Activated naive CD8-positive, alpha-beta T cell treated with anti-CD3 and anti-CD28 coated beads, Interleukin-2, amount 50 U/mL, for 24 hours (primary cell): ENCODE results near the gene SIN3A.
A peak's percentile ranks its signal among the peaks of the same experiment; 100 is the strongest.
"Not testable (repeated sequence)": the region's sequence is repeated elsewhere in the genome, so short reads cannot be mapped to it uniquely, and the experiment has no call there.

Experiments
- ATAC-seq: fragments of 150-1000 bp; cut with Tn5 transposase; one replicate; pipeline ENCODE4 v1.10.0; 2021
- DNase-seq: peaks from one replicate; pipeline ENCODE4 v3.0.0; 2021
- H3K27ac Mint-ChIP-seq: one replicate; pipeline ENCODE4 v1.8.0; 2021; ENCODE audit warnings: mild to moderate bottlenecking, mixed read lengths
- H3K27me3 Mint-ChIP-seq: one replicate; pipeline ENCODE4 v1.8.0; 2021; ENCODE audit warnings: mixed read lengths
- H3K36me3 Mint-ChIP-seq: one replicate; pipeline ENCODE4 v1.8.0; 2021; ENCODE audit warnings: low read depth, mixed read lengths
- H3K4me1 Mint-ChIP-seq: one replicate; pipeline ENCODE4 v1.8.0; 2021; ENCODE audit warnings: mixed read lengths
- H3K4me3 Mint-ChIP-seq: one replicate; pipeline ENCODE4 v1.8.0; 2021; ENCODE audit warnings: mild to moderate bottlenecking, moderate library complexity, mixed read lengths
- H3K9me3 Mint-ChIP-seq: one replicate; pipeline ENCODE4 v1.8.0; 2021; ENCODE audit warnings: mixed read lengths

SIN3A gene

DNA sequence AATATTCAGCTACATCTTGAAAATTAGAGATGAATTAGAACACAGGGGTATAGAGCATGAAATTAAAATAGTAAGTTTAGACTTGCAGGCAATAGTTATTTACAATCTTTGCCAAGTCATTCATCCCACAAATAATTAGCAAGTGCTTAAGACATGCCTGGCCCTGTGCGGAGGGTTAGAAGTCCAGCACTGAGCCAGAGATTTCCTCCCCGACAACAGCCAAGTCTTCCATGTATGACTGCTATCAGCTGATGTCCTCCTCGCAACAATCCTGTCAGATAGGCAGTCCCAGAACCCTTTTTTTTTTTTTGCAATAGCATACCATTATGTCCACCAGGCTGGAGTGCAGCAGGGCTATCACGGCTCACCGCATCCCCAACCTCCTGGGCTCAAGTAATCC lies 14.6 kb downstream of the SIN3A start:
- Mint-ChIP-seq H3K4me3 (no peak overlapping the region), H3K4me1 (peaks cover 53% of the 10 kb centered on the region), H3K27ac (no peak overlapping the region), H3K36me3 (peaks cover 36% of the 10 kb centered on the region), H3K9me3 (no peaks in the 10 kb centered on the region), H3K27me3 (no peaks in the 10 kb centered on the region)
- DNase-seq (no peak), ATAC-seq (no peak)

DNA sequence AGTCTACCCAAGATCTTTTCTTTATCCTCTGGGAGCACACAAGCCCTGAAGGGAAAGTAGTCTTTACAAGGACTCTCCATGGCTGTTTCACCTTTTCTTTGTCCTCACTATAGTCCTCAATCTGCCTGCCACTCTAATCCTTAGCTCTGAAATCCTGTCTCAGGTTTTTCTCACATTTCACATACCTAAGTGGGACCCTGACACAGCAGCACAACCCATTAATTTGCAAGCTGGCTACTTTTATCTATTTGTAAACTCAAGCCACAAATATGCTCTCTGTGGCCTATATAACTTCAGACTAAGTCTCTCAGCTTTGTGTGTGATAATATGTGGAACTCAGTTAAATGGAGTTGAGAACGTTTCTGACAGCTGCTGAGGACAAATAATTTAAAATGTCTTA lies 19.8 kb downstream of the SIN3A start:
- DNase-seq, result no peak
- no peak overlapping the region for H3K4me3 Mint-ChIP-seq
- H3K27me3 Mint-ChIP-seq, result no peaks in the 10 kb centered on the region
- ATAC-seq, result no peak
- H3K36me3 Mint-ChIP-seq, result peaks cover 43% of the 10 kb centered on the region
- H3K9me3 Mint-ChIP-seq, result no peaks in the 10 kb centered on the region
- peaks cover 38% of the 10 kb centered on the region for H3K4me1 Mint-ChIP-seq
- peak overlapping the region; percentile 44 for H3K27ac Mint-ChIP-seq

DNA sequence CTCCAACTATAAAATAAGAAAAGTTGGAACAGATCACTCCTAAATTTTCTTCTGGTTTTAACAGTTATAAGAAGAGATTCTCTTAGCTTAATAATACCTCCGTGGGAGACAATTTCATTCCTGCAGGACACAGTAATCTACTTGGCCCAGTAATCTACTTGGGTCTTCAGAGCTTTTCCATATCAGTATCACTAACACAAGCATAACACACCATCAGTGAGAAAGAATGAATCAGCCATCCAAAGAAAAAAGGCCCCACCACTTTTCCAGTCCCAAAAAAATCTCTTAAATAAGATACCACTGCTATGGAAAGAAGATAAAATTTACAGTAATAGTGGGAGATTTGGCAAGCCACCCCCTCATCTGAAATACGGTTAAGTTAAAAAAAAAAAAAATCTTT lies 20.2 kb downstream of the SIN3A start:
- ATAC-seq, result no peak
- Mint-ChIP-seq H3K27me3 (no peaks in the 10 kb centered on the region), H3K27ac (peak overlapping the region; percentile 44), H3K36me3 (peaks cover 40% of the 10 kb centered on the region), H3K4me3 (no peak overlapping the region), H3K9me3 (no peaks in the 10 kb centered on the region), H3K4me1 (peaks cover 38% of the 10 kb centered on the region)
- no peak for DNase-seq

DNA sequence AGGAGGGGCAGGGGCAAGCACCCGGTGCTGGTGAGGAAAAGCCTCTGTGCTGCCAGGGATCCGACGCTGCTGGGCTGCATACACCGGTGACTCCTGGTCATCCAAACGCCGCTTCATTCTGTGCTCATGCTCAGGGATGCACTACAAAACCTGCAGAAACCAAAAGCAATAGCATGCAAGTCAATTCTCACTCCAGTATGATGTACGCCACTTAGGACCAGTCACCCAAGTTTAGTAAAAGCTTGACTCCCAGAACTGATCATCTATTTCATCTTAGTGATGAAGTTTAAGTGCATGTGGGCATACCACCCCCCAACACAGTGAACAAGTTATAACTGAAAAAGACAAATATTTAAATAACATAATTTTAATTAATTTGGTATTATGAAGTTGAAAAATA lies 21.2 kb downstream of the SIN3A start:
- ATAC-seq (no peak), DNase-seq (no peak)
- Mint-ChIP-seq H3K9me3 (no peaks in the 10 kb centered on the region), H3K27ac (no peak overlapping the region), H3K4me3 (no peak overlapping the region), H3K27me3 (no peaks in the 10 kb centered on the region), H3K4me1 (peaks cover 35% of the 10 kb centered on the region), H3K36me3 (peaks cover 33% of the 10 kb centered on the region)

DNA sequence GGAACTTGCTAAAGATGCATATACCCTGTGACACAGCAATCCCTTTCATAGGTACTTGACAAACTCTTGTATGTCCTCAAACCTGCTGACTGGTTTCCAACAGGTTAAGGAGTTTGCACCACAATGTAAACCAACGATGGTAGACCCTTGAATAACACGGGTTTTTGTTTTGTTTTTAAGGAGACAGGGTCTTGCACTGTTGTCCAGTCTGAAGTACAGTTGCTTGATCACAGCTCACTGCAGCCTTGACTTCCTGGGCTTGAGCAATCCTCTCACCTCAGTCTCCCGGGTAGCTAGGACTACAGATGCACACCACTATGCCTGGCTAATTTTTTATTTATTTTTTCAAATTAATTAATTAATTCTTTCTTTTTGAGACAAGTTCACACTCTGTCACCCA lies 23.3 kb downstream of the SIN3A start:
- Mint-ChIP-seq H3K9me3 (no peaks in the 10 kb centered on the region), H3K27ac (no peak overlapping the region), H3K27me3 (no peaks in the 10 kb centered on the region), H3K4me1 (peaks cover 27% of the 10 kb centered on the region), H3K4me3 (no peak overlapping the region), H3K36me3 (peaks cover 28% of the 10 kb centered on the region)
- DNase-seq, result no peak
- no peak for ATAC-seq

DNA sequence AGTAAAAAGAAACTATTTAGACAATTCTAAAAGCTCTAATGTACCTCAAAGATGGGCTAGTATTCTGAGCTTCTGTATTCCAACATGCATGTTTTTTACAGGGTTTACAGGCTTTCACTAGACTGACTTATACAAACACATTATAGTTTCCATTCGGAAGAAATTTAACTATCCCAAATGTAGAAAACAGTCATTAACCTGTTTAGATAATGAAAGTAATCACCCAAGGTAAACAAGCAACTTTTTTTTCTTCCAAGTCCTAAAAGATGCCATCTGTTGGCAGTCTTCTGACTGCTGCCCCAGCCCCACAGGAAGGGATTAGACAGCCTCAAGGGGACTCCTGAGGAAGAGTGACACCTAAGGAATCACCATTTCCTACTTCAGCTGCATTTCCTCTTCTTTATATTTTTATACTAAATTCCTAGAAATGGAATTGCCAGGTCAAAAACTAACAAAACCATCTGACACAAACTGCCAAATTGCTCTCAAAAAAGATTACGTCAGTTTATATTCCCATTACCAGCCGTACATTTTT lies 25.5 kb downstream of the SIN3A start:
- Mint-ChIP-seq H3K27me3 (no peaks in the 10 kb centered on the region), H3K36me3 (peaks cover 36% of the 10 kb centered on the region), H3K9me3 (no peaks in the 10 kb centered on the region), H3K4me3 (no peak overlapping the region), H3K27ac (no peak overlapping the region), H3K4me1 (peaks cover 10% of the 10 kb centered on the region)
- DNase-seq (no peak), ATAC-seq (no peak)

DNA sequence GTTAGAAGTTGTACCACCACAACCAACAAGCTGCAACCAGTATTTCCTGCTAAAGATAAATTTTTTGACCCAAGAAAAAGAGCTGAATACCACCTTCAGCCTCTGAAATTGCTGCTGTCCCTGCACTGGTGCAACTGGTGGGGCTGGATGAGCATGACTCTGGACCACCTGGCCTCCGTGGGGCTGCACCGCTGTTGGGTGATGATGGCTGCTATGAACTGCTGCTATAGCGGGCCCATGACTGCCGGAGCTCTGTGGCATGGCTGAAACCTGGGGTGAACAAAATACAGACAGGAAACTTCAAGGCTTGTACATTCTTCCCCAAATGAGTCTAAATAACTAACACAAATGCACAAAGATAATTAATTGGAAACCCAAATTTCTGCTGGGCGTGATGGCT lies 28.9 kb downstream of the SIN3A start:
- H3K4me1 Mint-ChIP-seq, result peaks cover 8% of the 10 kb centered on the region
- DNase-seq (no peak), ATAC-seq (no peak)
- H3K36me3 Mint-ChIP-seq, result peaks cover 30% of the 10 kb centered on the region
- H3K9me3 Mint-ChIP-seq, result no peaks in the 10 kb centered on the region
- H3K4me3 Mint-ChIP-seq, result no peak overlapping the region
- no peak overlapping the region for H3K27ac Mint-ChIP-seq
- H3K27me3 Mint-ChIP-seq, result no peaks in the 10 kb centered on the region

DNA sequence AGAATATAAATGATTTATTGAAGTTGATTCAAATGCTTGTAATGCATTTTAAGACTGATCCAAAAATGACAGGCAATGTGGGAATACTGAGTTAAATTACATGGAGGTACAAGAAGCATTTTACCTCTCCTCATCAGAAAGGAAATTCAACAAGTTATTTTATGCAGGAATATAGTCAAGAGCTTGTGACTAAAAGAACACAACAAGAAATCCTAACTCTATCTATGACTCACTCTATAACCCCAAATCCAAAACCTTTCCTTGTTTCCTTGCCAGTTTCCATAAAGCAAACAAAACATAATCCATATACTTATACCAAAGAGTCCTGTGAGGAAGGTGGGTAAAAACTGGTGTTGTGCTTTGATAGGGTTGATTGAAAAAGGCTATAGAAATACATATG lies 30.8 kb downstream of the SIN3A start:
- Mint-ChIP-seq H3K27ac (no peak overlapping the region), H3K9me3 (no peaks in the 10 kb centered on the region), H3K4me1 (peaks cover 19% of the 10 kb centered on the region), H3K27me3 (no peaks in the 10 kb centered on the region), H3K36me3 (peaks cover 31% of the 10 kb centered on the region), H3K4me3 (no peak overlapping the region)
- no peak for DNase-seq
- no peak for ATAC-seq

DNA sequence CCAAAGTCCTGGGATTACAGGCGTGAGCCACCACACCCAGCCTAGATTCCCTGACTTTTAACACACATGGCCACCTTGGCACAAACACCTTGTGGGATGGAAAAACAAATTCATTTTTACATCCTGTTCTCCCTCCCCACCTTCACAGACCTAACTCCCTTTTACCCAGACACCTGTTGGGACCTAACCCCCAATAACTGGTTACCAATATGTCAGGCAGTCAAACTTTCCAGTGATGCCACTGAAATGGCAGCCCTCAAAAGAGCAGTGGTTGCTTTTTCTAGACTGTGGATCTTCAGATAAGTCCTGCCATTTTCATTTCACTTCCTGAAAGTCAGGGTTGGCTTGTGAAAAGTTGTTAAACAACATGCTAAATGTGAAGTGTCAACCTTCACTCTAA lies 34.9 kb downstream of the SIN3A start:
- Mint-ChIP-seq H3K36me3 (peaks cover 39% of the 10 kb centered on the region), H3K27ac (peak overlapping the region; percentile 84), H3K4me3 (no peak overlapping the region), H3K27me3 (no peaks in the 10 kb centered on the region), H3K4me1 (peaks cover 31% of the 10 kb centered on the region), H3K9me3 (no peaks in the 10 kb centered on the region)
- DNase-seq (no peak), ATAC-seq (peak; percentile 95)

DNA sequence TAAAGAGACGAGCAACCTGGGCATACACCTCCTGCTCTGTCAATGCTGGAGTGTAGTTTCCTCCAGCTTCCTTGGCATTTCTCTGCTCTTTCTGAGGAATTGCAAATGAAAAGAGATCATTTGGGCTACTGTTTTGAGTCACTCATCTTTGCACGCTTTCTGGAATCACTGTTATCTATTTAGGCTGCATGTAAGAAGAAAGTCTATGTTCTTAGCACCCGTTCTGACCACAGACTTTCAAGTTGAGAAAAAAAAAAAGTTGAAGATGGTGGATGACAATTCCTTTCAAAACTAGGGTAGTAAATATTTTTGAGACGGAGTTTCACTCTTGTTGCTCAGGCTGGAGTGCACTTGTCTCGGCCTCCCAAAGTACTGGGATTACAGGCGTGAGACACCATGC lies 41.3 kb downstream of the SIN3A start:
- H3K27me3 Mint-ChIP-seq, result no peaks in the 10 kb centered on the region
- ATAC-seq, result no peak
- H3K27ac Mint-ChIP-seq, result no peak overlapping the region
- H3K4me3 Mint-ChIP-seq, result no peak overlapping the region
- DNase-seq, result no peak
- H3K4me1 Mint-ChIP-seq, result peaks cover 25% of the 10 kb centered on the region
- H3K9me3 Mint-ChIP-seq, result no peaks in the 10 kb centered on the region
- peaks cover 66% of the 10 kb centered on the region for H3K36me3 Mint-ChIP-seq

DNA sequence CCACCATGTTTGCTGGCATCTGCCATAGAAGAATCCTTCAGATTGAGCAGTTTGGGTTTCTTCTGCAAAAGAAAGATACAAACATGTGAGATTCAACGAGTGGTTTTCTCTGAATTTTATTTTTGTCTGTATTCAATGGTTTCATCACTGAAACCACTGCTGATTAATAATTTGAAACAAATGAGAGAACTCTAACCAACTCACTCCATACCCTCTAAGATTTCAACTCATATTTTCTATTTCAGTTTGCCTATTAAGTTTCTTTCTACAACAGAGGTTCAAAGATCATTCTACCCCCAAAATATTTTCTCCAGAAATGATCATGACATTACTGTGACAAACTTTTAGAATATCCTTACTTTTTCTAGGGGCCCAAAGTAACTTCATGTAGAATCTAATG lies 44.4 kb downstream of the SIN3A start:
- DNase-seq (no peak), ATAC-seq (peak; percentile 57)
- H3K4me3 Mint-ChIP-seq, result no peak overlapping the region
- peak overlapping the region; percentile 57 for H3K27ac Mint-ChIP-seq
- no peaks in the 10 kb centered on the region for H3K27me3 Mint-ChIP-seq
- H3K4me1 Mint-ChIP-seq, result peaks cover 21% of the 10 kb centered on the region
- H3K36me3 Mint-ChIP-seq, result peaks cover 60% of the 10 kb centered on the region
- H3K9me3 Mint-ChIP-seq, result no peaks in the 10 kb centered on the region

DNA sequence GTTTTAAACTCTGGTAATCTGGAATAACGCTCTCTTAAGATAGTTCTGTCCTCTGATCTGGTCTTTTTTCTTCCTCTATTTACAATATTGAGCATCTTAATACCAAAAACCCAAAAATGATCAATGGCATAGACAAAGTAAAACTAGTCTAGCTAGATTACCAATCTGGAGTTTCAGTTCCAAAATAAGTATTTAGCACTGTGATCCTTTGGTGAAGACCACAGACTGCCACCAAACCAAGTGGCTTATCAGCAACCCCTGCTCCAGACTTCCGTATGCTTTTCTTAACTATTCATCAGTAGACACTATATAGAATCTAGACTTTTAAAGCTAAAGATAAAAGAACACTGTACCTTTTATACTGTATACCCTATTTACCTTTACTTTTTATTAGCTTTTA lies 47.6 kb downstream of the SIN3A start:
- Mint-ChIP-seq H3K4me1 (peaks cover 21% of the 10 kb centered on the region), H3K27ac (peak overlapping the region; percentile 12), H3K9me3 (no peaks in the 10 kb centered on the region), H3K36me3 (peaks cover 44% of the 10 kb centered on the region), H3K27me3 (no peaks in the 10 kb centered on the region), H3K4me3 (no peak overlapping the region)
- DNase-seq (no peak), ATAC-seq (no peak)

DNA sequence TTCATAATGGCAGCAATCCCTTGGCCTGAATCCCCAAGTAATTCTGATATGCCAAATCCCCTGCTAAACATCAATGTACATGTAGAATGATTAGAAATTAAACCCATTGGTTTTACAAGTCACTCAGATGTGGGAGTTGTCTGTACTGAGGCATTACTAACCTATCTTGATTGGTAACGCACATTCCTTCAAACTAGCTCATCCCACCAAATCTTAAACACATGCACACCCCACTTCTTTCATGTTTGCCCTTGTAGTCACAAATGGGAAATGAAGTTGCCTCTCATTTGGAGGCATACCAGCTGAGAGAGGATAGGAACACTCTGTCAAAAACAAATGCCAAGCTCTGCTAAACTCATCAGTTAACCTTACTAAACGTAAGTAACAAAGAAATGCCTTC lies 54.0 kb downstream of the SIN3A start:
- DNase-seq (no peak), ATAC-seq (no peak)
- Mint-ChIP-seq H3K4me1 (no peaks in the 10 kb centered on the region), H3K4me3 (no peak overlapping the region), H3K27me3 (no peaks in the 10 kb centered on the region), H3K36me3 (peaks cover 57% of the 10 kb centered on the region), H3K9me3 (no peaks in the 10 kb centered on the region), H3K27ac (no peak overlapping the region)

DNA sequence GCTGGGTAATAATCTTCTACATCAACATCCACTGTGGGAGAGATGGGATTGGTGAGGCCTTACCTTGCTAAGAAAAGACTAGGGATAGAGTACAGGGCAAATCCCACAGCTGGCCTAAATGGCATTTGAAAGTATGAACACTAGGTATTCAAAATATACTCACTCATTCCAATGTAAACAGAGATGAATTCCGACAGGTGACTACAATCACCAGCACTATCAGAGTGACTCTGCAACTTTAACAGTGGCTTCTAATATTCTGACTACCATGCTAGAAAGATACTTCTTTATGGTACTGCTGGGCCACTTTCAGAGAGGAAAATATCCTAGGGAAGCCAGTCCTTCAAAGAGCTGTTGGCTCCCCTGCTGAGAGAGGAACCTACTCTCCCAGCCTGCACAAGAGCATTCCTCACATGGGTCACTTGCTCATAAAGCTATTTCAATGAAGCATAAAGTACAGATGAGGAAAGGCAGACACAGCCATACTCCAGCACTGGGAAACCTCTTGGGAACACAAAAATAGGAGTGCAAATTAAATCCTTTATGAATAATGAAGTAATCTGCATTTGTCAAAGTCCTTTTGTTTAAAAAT lies 61.6 kb downstream of the SIN3A start:
- H3K9me3 Mint-ChIP-seq, result no peaks in the 10 kb centered on the region
- H3K4me3 Mint-ChIP-seq, result no peak overlapping the region
- H3K4me1 Mint-ChIP-seq, result peaks cover 12% of the 10 kb centered on the region
- peaks cover 58% of the 10 kb centered on the region for H3K36me3 Mint-ChIP-seq
- DNase-seq (no peak), ATAC-seq (no peak)
- H3K27ac Mint-ChIP-seq, result no peak overlapping the region
- H3K27me3 Mint-ChIP-seq, result no peaks in the 10 kb centered on the region

DNA sequence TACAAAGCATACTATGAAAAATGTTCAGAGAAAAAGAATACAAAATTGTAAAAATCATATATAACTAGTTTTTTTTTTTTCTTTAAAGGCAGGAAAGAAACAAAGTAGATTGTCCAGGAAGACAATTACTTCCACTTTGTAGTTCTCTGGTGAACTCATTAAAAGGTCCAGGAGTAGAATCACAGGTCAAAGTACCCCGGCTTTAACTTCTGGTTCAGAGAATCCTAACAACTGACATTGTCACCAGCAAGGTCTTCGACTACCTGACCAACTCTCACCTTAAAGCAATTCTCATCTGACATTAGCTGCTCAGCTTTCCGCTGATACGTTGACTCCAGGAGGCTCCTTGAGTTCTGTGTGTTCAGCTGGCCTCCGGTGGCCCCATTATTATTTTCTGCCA lies 67.5 kb downstream of the SIN3A start:
- not testable (repeated sequence) for H3K4me3 Mint-ChIP-seq
- peaks cover 12% of the 10 kb centered on the region for H3K4me1 Mint-ChIP-seq

DNA sequence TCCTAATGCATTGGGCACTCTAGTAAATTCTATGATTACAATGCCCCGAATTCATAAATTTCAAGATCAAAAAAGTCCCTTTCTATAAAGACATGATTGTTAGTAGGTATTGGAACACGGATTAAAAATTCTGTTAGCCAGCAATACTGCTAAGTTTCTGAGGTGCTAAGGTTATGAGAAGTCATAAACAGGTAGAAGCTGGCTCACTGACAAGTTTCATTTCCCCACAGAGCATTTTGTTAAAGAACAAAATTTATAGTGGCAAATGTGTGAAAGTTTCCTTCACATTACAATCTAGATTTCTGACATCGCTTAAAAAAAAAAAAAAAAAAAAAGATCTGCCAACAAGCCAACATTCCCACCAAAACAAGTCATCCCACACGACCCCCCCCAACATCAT lies 70.7 kb downstream of the SIN3A start:
- Mint-ChIP-seq H3K36me3 (peaks cover 48% of the 10 kb centered on the region), H3K27ac (no peak overlapping the region), H3K27me3 (no peaks in the 10 kb centered on the region), H3K4me3 (no peak overlapping the region), H3K9me3 (no peaks in the 10 kb centered on the region), H3K4me1 (peaks cover 4% of the 10 kb centered on the region)
- no peak for DNase-seq
- ATAC-seq, result no peak

More for the DNA sequence above, 67.5 kb downstream of the SIN3A start:
- peaks cover 47% of the 10 kb centered on the region for H3K36me3 Mint-ChIP-seq
- H3K9me3 Mint-ChIP-seq, H3K27me3 Mint-ChIP-seq, H3K27ac Mint-ChIP-seq, DNase-seq, ATAC-seq: not testable (repeated sequence)
